Head of caudate nucleus (tissue), 42 donors: ENCODE measurements around the gene SUPT6H.
"Not testable (repeated sequence)": the region's sequence is repeated elsewhere in the genome, so short reads cannot be mapped to it uniquely, and the experiment has no call there.

Source experiments
- DNase-seq, 42 donors: peaks; one replicate each; pipeline versions ENCODE4 v3.0.0 to v3.0.0-alpha.2; 2020 to 2021; ENCODE audit warnings: mixed read lengths in 7 of 42
- intact Hi-C: fragments of 100-400 bp; cut with DNase I; formaldehyde crosslinking; loops from one replicate; pipeline ENCODE4 v1.15.0; 2022

SUPT6H gene

DNA sequence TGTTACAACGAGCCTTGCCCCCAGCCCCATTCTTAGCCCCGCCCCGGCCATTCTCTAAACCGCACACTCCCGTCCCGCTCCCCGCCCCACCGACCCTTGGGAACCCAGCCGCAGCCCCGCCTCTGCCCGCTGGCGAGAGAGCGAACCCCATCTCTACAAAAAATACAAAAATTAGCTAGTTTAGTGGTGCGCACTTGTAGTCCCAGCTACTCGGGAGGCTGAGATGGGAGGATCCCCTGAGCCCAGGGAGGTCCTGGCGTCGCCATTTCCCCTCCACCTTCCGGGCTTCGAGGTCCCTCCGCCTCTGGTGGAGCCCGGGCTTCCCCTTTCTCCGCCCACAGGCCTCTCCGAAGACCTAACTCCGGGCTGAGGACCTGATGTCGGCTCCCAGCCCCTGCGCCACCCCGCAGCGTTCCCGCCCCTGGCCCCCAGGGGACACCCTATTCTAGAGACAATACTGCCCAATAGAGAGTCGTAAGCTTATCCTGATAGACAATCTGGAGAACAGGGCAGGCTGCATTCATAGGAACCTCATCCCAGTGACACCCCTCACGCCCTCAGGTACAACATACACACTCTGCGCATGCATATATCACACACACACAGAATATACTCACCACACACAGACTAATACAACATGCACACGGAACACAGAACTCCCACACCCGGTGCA, 50.2 kb downstream of the SUPT6H start:
- DNase-seq = peak in 6 of 42 donors; percentile 17 to 60 (median 29)
- intact Hi-C loops = loop anchor here (10.0 kb wide), 1 partner anchor 67 kb away; the partner anchor contains the start of gene BLTP2

DNA sequence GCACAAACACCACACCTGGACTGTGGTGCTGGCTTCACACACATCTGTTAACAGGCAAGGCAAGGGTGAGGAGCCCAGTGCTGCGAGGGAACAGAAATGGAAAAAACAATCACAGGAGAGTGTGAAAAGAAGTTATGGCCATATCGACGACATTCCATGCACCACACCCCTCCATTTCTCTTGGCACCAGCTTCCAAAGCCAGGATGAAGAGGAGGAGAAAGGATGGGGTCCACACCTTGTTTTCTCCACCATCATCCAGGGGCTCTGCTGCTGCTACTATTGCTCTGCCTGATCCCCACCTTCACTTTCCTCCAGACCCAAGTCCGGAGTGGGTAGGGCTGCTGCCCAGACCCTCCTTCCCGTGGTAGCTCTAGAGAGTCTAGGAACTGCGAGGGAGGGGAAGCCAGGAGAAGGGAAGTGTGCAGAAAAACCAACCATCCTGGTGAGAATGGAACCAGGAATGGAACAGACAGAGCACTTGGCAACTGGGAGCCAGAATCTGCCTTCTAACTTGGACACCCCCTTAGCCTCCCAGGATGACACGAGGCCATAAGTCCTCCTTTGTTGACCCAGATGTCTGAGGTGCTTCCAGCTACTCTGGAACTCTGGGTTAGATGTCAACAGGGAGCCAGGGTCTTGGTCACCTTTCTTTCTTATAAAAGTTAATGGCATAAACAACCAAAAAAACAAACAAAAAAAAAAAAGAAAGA, 50.9 kb downstream of the SUPT6H start:
- intact Hi-C loops = loop anchor here (10.0 kb wide), 1 partner anchor 68 kb away; the partner anchor contains the start of gene BLTP2
- DNase-seq = no peak

DNA sequence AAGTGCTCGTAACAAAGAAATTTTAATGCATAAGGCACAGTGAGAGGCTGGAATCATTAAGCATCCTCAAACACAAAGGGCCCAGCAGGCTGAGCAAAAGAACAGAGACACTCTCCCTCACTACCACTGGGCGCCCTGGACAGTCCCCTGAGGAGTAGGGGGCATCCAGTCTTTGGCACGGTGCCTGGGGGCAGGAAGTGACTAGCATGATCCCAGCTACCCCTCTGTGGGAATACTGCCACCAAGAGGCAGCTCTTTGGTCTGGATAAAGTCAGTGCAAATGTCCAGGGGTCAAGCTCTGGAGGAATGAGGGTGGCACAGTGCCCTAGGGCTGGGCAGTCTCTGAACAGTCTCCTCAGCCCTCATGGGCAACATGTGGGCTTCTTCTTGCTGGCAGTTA, 52.3 kb downstream of the SUPT6H start:
- no peak for DNase-seq
- intact Hi-C loops = loop anchor here (10.0 kb wide), 1 partner anchor 69 kb away; the partner anchor contains the start of gene BLTP2

DNA sequence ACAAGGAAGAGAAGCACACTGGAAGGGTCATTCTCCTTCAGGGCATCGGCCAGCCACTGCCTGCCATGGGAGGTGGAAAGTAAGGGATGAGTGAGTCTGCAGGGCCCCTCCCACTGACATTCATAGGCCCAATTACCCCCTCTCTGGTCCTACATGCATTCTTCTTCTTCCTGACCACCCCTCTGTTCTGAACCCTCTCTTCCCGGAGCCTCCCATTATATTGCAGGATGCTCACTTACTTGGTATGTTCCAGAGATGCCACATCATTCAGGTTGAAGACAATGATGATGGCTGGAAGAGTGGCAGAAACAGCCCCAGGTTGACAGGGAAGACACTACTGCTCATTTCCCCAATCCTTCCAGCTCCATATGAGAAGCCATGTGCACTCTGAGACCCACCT, 53.2 kb downstream of the SUPT6H start:
- no peak for DNase-seq
- intact Hi-C loops = loop anchor here (10.0 kb wide), 1 partner anchor 70 kb away; the partner anchor contains the start of gene BLTP2

DNA sequence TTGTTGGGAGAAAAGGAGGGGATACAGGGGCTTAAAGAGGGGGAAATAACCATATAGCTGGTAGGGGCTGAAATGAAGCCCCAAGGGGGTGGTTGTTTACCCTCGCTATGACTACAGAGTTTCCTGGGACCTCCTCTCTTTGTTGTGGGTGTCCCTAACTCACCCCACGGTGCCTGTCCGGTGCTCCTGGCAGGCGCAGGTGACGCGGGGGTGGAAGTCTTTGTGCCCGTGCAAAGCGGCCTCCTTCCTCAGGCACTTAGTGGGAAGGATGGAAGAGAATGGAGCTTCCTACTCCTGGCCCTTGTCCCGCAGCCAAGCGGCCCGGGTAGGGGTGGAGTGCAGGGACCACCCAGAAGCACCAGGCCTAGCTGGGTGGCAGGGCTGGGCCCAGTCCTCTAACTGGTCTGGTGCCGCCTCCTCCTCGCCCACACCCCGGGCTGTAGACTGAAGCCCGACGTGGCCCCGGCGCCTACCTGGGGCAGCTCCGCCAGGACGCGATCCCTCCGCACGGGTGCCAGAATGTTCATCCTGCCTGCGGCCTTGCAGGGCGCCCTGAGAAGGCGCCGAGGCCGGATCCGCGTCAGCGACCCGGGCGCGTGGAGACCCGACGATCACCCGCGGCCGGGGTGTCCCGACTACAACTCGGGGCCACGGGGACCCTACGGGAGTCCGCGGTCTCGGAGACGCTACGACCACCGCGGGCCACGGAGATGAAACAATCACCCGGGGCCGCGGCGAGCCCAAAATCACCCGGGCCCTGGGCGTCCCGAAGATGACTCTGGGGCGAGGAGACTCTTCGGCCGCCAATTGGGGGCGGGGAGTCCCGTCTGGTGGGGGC, 55.0 kb downstream of the SUPT6H start:
- intact Hi-C loops = loop anchor here (10.0 kb wide), 1 partner anchor 72 kb away; the partner anchor contains the start of gene BLTP2
- DNase-seq = peak in 2 of 42 donors; percentile 10 to 18

DNA sequence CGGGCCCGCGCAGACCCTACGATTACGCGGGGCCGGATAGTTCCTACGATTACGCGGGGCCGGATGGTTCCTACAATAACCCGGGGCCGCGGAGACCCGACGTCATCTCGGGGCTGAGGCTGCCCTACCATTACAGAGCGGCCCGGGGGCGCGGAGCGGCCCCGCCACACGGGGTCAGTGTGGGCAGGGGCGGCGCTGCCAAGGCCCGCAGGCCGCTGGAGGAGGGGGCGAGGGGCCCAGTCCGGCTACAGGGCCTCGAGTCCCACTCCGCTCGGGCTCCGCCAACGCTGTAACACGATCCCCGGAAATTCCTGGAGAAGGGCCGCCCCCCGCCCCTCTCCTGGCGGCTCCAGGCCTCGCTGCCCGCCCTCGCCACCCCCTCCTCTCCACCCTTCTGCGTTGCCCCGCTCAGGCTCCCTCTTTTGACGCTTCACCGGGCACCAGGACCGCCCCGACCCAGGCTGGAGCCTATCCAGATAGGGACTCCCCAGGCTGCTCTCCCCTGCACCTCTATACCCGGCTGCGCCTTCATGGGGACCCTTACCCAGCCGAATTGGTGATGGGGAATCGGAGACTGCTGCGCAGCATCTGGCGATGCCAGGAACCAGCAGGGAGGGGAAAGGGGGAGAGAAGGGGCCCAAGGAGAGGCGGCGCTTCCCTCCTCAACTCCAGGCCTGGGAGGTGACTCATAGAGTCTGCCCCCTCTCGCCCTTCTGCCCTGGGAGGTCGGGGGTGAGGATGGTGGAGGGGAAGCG, 55.8 kb downstream of the SUPT6H start, which contains the start of gene RAB34:
Gene RAB34 (minus strand): TSS at position 291 of the 755 bp plus-strand sequence. CDS start 602 bp downstream, outside the sequence.
- intact Hi-C loops = loop anchor here (10.0 kb wide), 1 partner anchor 73 kb away; the partner anchor contains the start of gene BLTP2
- peak in 27 of 42 donors; percentile 11 to 70 (median 42) for DNase-seq

DNA sequence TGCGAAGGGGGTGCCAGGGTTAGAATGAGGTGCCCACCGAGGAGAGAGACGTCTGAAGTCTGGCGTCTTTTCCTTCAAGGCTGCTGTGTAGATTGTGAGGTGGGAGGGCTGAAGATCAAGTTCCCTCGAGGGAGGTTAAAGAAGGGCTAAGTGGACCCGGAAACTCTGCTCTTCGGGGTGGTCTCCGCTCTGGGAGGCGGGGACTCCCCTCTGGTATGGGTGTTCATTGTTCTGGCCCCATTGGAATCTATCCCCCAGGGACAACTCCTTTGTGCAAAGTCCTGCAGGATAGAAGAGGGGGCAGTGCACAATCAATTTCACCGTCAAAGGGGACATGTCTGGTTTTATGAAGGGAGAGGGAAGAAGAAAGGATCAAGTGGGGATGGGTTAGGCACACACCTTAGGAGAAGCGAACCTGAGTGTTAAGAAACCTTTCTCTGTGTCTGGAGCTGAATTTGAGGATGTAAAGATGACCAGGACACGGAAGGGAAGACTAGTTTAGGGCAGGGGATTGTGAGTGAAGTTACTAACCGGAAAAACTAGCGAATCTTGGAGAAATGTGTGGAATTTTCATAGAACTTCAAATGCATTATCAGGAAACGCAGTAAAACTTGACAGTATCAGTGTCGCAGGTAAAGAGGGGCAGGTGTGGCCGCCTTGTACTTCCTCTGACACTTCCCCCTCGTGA, 56.5 kb downstream of the SUPT6H start:
- DNase-seq = no peak

DNA sequence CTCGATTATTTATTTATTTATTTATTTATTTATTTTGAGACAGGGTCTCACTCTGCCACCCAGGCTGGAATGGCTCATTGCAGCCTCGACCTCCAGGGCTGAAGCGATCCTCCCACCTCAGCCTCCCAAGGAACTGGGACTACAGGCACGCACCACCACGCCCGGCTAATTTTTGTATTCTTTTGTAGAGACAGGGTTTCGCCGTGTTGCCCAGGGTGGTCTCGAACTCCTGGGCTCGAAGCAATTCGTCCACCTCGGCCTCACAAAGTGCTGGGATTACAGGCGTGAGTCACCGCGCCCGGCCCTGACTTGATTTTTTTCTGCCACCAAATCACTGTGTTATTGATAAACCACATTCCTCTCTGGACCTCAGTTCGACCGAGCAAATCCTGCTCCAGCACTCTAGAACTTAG, 57.0 kb downstream of the SUPT6H start:
- peak in 1 of 42 donors; percentile 15 for DNase-seq
- intact Hi-C loops = loop anchor here (10.0 kb wide), 1 partner anchor 74 kb away; the partner anchor contains the start of gene BLTP2

More for the DNA sequence above, 56.5 kb downstream of the SUPT6H start:
- intact Hi-C loops = loop anchor here (10.0 kb wide), 1 partner anchor 74 kb away; the partner anchor contains the start of gene BLTP2

DNA sequence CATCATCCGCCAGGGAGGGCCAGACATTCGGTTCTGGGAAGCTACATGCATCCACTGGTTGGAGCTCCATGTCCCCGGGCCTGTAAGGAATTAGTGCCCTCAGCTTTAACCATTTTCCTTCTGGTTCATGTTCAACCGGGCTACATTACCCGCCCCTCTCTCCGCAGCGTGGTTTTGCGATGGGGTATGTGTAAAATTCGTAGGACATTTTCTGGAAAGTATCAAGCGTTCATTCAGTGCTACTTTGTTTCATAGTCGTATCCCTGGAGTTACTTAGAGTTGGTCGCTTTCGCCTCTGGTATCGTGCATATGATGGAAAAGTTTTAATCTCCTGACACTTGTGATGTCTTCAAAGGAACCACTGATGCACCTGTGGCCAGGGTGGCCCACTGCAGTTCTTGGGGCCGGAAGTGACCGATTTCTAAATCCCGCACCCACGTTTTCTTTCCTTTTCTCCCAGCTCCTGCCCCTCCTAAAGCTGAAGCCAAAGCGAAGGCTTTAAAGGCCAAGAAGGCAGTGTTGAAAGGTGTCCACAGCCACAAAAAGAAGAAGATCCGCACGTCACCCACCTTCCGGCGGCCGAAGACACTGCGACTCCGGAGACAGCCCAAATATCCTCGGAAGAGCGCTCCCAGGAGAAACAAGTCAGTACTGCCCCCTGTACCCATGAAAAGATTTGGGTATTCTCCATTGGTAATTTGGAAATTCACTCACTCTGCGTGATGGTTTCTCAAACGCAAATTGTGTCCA, 58.4 kb downstream of the SUPT6H start:
- intact Hi-C loops = loop anchor here (10.0 kb wide), 1 partner anchor 184 kb away; the partner anchor contains the start of gene DHRS13
- no peak for DNase-seq

DNA sequence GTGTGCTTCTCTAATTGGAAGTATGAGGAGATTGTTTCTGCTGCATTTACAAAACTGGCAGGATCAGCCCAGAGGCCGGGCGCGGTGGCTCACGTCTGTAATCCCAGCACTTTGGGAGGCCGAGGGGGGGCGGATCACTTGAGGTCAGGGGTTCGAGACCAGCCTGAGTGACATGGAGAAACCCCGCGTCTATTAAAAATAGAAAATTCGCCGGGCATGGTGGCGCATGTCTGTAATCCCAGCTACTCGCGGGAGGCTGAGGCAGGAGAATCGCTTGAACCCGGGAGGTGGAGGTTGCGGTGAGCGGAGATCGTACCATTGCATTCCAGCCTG, 59.0 kb downstream of the SUPT6H start:
- DNase-seq = not testable (repeated sequence)
- intact Hi-C loops = loop anchor here (10.0 kb wide), 1 partner anchor 184 kb away; the partner anchor contains the start of gene DHRS13

DNA sequence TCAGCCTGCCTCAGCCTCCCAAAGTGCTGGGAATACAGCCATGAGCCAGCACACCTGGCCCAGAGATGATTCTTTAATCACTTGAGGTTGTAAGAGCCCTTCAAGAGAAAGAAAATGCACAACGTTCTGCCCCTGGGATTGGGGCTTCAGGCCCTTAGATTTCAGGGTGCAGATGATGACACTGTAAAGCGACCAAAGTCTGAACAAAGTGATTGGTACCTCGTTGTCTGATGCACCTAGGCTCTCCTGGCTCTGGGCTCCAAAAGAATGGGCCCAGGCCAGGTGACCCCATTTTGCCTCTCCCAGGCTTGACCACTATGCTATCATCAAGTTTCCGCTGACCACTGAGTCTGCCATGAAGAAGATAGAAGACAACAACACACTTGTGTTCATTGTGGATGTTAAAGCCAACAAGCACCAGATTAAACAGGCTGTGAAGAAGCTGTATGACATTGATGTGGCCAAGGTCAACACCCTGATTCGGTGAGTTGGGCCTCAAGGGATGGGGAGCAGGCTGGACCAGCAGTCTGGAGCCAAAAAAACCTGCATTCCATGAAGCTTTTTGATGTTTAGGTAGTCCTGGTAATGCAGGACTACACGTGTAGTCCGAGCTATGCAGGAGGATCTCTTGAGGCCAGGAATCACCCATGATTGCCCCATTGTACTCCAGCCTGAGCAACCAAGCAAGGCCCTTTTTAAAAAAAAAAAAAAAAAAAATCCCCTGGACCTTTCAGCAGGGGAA, 60.6 kb downstream of the SUPT6H start:
- intact Hi-C loops = loop anchor here (10.0 kb wide), 1 partner anchor 182 kb away; the partner anchor contains the start of gene DHRS13
- no peak for DNase-seq

DNA sequence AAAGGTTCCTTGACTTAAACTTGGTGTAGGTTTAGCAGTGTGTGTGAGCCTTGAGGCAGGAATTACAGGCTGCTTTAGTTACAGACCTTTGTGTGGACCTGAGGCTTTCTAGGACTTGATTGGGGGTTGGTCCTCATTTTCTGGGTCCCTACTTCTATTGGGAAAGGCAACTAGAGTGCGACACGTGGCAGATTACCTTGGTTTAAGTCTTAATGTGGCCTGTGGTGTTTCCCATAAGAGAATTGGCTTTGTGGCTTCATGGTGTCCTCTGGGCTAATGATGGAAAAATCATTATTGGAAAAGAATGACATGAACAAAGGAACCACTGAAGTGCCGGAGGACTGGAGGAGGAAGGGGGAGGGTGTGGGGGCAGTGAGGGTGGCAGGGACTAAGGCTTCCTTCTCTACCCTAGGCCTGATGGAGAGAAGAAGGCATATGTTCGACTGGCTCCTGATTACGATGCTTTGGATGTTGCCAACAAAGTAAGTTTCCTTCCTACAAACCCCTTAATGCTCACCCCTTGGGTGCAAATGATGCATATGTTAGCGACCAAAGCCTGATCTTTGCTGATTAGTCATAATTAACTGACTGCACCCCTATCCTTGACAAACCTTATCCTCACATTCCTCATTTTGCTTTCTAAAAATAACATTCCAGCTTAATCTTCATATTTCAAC, 61.3 kb downstream of the SUPT6H start:
- no peak for DNase-seq
- intact Hi-C loops = loop anchor here (10.0 kb wide), 1 partner anchor 182 kb away; the partner anchor contains the start of gene DHRS13

DNA sequence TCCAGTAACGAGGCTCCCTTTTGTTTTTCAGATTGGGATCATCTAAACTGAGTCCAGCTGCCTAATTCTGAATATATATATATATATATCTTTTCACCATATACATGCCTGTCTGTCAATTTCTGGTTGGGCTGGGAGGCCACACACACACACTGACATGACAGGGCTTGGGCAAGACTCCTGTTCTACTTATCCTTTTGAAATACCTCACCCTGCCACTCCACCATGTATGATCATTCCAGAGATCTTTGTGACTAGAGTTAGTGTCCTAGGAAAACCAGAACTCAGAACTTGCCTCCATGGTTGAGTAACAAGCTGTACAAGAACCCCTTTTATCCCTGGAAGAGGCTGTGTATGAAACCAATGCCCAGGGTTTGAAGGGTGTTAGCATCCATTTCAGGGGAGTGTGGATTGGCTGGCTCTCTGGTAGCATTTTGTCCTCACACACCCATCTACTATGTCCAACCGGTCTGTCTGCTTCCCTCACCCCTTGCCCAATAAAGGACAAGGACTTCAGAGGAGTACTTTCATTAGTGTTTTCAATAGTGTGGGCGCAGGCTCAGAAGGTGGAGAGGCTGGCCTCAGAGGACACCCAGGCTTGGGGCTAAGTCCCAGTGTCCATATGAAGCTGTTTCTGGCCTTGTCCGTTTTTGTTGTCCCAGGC, 62.0 kb downstream of the SUPT6H start:
- not testable (repeated sequence) for DNase-seq
- intact Hi-C loops = loop anchor here (10.0 kb wide), 1 partner anchor 181 kb away; the partner anchor contains the start of gene DHRS13

DNA sequence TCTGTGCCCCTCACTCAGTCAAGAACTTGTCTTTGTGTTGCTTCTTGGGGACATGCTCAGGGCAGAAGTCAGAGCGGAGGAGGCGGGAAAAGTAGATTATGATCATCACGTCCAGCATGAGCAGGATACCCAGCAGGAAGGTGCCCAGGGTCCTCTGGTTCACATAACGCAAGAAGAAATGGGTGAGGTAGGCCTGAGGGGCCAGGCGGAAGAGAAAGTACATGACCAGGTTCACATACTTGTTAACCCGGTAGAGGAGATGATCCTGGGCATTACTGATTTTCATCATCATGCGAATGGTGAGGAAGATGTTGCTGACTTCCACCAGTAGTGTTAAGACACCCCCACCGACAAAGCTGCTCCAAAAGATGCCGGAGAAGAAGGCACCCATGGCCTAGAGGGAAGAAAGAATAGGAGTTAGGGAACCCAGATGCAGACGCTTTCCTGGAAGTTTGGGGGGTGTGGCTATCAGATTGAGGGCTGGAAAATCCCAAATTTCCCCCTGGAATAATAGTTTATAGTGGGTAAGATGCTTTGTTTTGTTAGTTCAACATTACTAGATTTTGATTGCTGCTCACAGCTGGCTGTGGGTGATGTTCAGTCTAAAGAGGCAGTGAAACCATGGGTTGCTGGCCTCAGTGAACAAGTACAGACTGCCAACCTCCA, 62.6 kb downstream of the SUPT6H start:
- intact Hi-C loops = loop anchor here (5.0 to 10.0 kb wide), 2 partner anchors 180 to 228 kb away; partner anchors contain the start of genes DHRS13 and PHF12
- DNase-seq = no peak
